ENCODE results near the gene GSTK1.

The GSTK1 gene

DNA sequence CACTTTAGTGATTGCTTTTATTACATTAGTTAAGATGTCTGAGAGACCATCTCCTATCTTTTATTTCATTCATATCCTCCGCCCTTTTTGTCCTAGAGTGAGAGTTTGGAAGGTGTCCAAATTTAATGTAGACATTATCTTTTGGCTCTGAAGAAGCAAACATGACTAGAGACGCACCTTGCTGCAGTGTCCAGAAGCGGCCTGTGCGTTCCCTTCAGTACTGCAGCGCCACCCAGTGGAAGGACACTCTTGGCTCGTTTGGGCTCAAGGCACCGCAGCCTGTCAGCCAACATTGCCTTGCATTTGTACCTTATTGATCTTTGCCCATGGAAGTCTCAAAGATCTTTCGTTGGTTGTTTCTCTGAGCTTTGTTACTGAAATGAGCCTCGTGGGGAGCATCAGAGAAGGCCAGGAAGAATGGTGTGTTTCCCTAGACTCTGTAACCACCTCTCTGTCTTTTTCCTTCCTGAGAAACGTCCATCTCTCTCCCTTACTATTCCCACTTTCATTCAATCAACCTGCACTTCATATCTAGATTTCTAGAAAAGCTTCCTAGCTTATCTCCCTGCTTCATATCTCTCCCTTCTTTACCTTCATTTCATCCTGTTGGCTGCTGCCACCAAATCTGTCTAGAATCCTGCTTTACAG, 42.3 kb downstream of the GSTK1 start:
- TF ChIP-seq POLR2AphosphoS5 (IDR thresholded peaks at IDR 0.05; ENCODE audit: low read depth, low read length) (no peak), POLR2A (IDR thresholded peaks at IDR 0.05; ENCODE audit: low read depth, low read length) (no peak), TAF1 (IDR thresholded peaks at IDR 0.05; ENCODE audit: borderline replicate concordance, low read depth, low read length) (no peak)
- no peak for DNase-seq (ENCODE audit: insufficient read length)
- FAIRE-seq = peak; percentile 61

DNA sequence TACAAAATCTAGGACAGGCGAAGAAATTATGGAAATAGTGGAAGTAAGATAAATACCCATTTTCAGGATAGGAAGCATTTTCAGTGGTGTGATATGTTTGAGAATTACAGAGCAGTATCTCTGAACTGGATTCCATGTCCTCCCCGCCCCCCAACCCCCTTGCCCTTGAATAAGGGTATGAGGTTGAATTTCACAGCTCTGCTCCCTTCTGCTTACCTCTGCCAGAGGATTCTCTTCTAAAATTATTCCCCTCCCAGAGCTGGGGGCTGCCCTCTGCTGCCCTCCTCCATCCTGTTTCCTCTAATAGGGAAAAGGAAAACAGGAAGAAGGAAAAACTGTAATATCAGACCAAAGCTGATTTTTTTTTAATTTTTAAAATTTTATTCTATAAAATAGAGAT, 45.4 kb downstream of the GSTK1 start:
- no peak for TF ChIP-seq POLR2AphosphoS5 (IDR thresholded peaks at IDR 0.05; ENCODE audit: low read depth, low read length)
- no peak for TF ChIP-seq TAF1 (IDR thresholded peaks at IDR 0.05; ENCODE audit: borderline replicate concordance, low read depth, low read length)
- no peak for TF ChIP-seq POLR2A (IDR thresholded peaks at IDR 0.05; ENCODE audit: low read depth, low read length)
- DNase-seq (ENCODE audit: insufficient read length) (no peak), FAIRE-seq (no peak)

DNA sequence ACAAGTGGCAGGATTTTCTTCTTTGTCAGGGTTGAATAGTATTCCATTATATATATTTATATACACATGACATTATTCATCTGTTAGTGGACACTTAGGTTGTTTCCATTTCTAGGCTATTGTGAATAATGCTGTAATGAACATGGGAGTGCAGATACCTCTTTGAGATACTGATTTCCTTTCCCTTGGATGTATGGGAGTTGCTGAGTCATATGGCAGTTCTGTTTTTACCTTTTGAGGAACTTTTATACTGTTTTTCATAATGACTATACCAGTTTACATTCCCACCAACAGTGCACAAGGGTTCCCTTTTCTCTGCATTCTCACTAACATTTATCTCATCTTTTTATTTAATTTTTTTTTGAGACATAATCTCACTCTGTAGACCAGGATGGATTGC, 50.9 kb downstream of the GSTK1 start:
- no peak for TF ChIP-seq POLR2A (IDR thresholded peaks at IDR 0.05; ENCODE audit: low read depth, low read length)
- TF ChIP-seq POLR2AphosphoS5 (IDR thresholded peaks at IDR 0.05; ENCODE audit: low read depth, low read length) = no peak
- TF ChIP-seq TAF1 (IDR thresholded peaks at IDR 0.05; ENCODE audit: borderline replicate concordance, low read depth, low read length) = no peak
- no peak for FAIRE-seq
- DNase-seq (ENCODE audit: insufficient read length) = no peak

DNA sequence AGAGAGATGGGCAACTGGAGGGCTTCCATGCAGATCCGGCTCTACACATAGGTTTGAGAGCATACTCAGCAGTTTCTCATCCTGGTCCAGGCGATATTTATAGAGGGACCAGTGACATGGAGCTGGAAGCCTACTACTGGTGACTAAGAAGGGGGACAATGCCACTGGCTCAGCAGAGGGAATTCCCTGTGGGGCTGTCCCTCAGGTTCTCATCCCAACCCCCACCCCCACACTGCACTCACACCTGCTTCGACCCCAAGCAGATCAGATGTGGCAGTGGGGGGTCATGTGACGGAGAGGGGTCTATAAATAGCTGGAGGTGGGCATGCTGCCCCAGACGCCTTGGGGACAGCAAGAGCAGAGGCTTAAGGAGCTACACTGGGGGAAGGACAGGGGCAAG, 52.5 kb downstream of the GSTK1 start, which contains the start of gene CLCN1:
CLCN1 (plus strand) TSS at position 336 of the 400 bp plus-strand sequence. CDS start 102 bp downstream, outside the sequence.
- TF ChIP-seq TAF1 (IDR thresholded peaks at IDR 0.05; ENCODE audit: borderline replicate concordance, low read depth, low read length) (no peak), POLR2AphosphoS5 (IDR thresholded peaks at IDR 0.05; ENCODE audit: low read depth, low read length) (no peak), POLR2A (IDR thresholded peaks at IDR 0.05; ENCODE audit: low read depth, low read length) (no peak)
- no peak for FAIRE-seq

DNA sequence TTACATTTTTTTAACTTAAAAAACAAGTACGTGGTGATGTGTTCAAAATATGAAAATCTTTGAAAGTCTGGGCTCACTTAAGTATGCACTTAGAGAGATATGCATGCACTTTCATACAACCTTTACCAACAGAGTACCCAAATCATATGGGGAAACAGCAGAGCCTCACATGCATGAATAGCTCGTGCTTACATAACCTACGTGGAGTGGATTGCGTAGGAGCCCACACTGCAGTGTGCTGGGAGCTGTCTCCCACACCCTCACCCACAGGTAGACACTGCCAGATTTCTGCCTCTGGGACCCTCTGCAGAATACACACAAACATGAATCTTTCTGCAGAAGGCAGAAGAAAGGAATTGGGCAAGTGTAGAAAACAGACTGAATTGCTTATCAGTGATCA, 53.3 kb downstream of the GSTK1 start:
- TF ChIP-seq POLR2AphosphoS5 (IDR thresholded peaks at IDR 0.05; ENCODE audit: low read depth, low read length) (no peak), POLR2A (IDR thresholded peaks at IDR 0.05; ENCODE audit: low read depth, low read length) (no peak), TAF1 (IDR thresholded peaks at IDR 0.05; ENCODE audit: borderline replicate concordance, low read depth, low read length) (no peak)
- DNase-seq (ENCODE audit: insufficient read length) = no peak
- FAIRE-seq = no peak

More for the DNA sequence above, 52.5 kb downstream of the GSTK1 start, which contains the start of gene CLCN1:
- DNase-seq (ENCODE audit: insufficient read length) = no peak

DNA sequence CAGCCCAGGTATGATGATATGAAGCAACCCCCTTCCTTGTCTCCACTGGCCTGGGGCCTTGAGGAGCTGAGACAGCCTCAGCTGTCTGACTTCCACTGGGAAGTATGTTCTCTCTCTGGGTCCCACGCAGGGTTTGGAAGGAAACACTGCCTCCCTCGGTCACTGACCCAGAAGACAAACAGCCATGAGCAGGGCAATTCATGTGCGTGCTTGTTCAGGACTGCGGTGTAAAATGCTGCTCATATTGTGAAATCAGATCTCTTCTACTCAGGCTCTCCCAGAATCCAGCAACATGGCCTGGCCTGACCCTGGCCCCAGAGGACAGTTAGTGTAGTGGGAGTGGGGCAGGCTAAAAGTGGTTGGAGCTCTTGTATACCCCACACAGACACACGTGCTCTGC, 55.4 kb downstream of the GSTK1 start:
- TF ChIP-seq POLR2AphosphoS5 (IDR thresholded peaks at IDR 0.05; ENCODE audit: low read depth, low read length) (no peak), POLR2A (IDR thresholded peaks at IDR 0.05; ENCODE audit: low read depth, low read length) (no peak), TAF1 (IDR thresholded peaks at IDR 0.05; ENCODE audit: borderline replicate concordance, low read depth, low read length) (no peak)
- DNase-seq (ENCODE audit: insufficient read length) (no peak), FAIRE-seq (no peak)

Measured in GM12892 (cell line).